ENCODE measurements around the gene LTBP2. TPM values are rescaled to one million over a fixed set of nuclear protein-coding genes. Genes with fewer than 3 reads are reported as not detected.
A peak's percentile ranks its signal among the peaks of the same experiment; 100 is the strongest.

LTBP2 gene
- total RNA-seq, 4 donors from 2014 or later, result 19.8 to 51.9 (median 28.8) TPM

- Histone ChIP-seq H3K4me3 (no peak overlapping the region), H3K27me3 (peaks cover 0 to 6% (median 0%) of the 10 kb centered on the region in 3 donors), H3K36me3 (no peaks in the 10 kb centered on the region), H3K27ac (no peak overlapping the region), H3K9me3 (no peaks in the 10 kb centered on the region), H3K4me1 (peaks cover 0 to 5% of the 10 kb centered on the region in 2 donors)
- DNase-seq (no peak), ATAC-seq (no peak)
- TF ChIP-seq CTCF (IDR thresholded peaks at IDR 0.05 in 4 of 5, conservative IDR thresholded peaks at IDR 0.05 in 1 of 5) (no peak), POLR2A (IDR thresholded peaks at IDR 0.05) (no peak)
- intact Hi-C loops (cut with DNase I; ENCODE audit: low total_unique reads) (no loop called here), in situ Hi-C loops (cut with MboI; ENCODE audit: low sequenced_read_pairs in 4 of 4) (no loop called here)
Observed at GRCh38 chr14:74648601-74649000, 36.6 kb upstream of the LTBP2 start.

GRCh38 chr14:74647678-74648461 is 35.8 kb upstream of the LTBP2 start:
- in situ Hi-C loops (cut with MboI; ENCODE audit: low sequenced_read_pairs in 4 of 4), result no loop called here
- no peaks in the 10 kb centered on the region for H3K9me3 ChIP-seq
- TF ChIP-seq POLR2A (IDR thresholded peaks at IDR 0.05) (no peak), CTCF (IDR thresholded peaks at IDR 0.05 in 4 of 5, conservative IDR thresholded peaks at IDR 0.05 in 1 of 5) (no peak)
- ATAC-seq, result no peak
- H3K27ac ChIP-seq, result no peak overlapping the region
- no peak for DNase-seq
- H3K27me3 ChIP-seq, result peaks cover 0 to 6% (median 0%) of the 10 kb centered on the region in 3 donors
- intact Hi-C loops (cut with DNase I; ENCODE audit: low total_unique reads), result no loop called here
- no peaks in the 10 kb centered on the region for H3K36me3 ChIP-seq
- no peak overlapping the region for H3K4me3 ChIP-seq
- peaks cover 0 to 5% of the 10 kb centered on the region in 2 donors for H3K4me1 ChIP-seq

- ATAC-seq (no peak), DNase-seq (no peak)
- intact Hi-C loops (cut with DNase I; ENCODE audit: low total_unique reads) (no loop called here), in situ Hi-C loops (cut with MboI; ENCODE audit: low sequenced_read_pairs in 4 of 4) (no loop called here)
- Histone ChIP-seq H3K4me1 (peaks cover 1 to 7% of the 10 kb centered on the region in 2 donors), H3K27ac (no peak overlapping the region), H3K9me3 (no peaks in the 10 kb centered on the region), H3K36me3 (no peaks in the 10 kb centered on the region), H3K4me3 (no peak overlapping the region), H3K27me3 (peaks cover 0 to 6% (median 0%) of the 10 kb centered on the region in 3 donors)
- TF ChIP-seq CTCF (IDR thresholded peaks at IDR 0.05 in 4 of 5, conservative IDR thresholded peaks at IDR 0.05 in 1 of 5) (no peak), POLR2A (IDR thresholded peaks at IDR 0.05) (no peak)
Observed at GRCh38 chr14:74647061-74647677, 35.1 kb upstream of the LTBP2 start.

- Histone ChIP-seq H3K27ac (peak overlapping the region in 1 of 4 donors; percentile 24), H3K27me3 (peaks cover 0 to 6% (median 0%) of the 10 kb centered on the region in 3 donors), H3K4me3 (no peak overlapping the region), H3K4me1 (peaks cover 10 to 14% of the 10 kb centered on the region in 2 donors), H3K36me3 (no peaks in the 10 kb centered on the region), H3K9me3 (no peaks in the 10 kb centered on the region)
- intact Hi-C loops (cut with DNase I; ENCODE audit: low total_unique reads) (no loop called here), in situ Hi-C loops (cut with MboI; ENCODE audit: low sequenced_read_pairs in 4 of 4) (no loop called here)
- TF ChIP-seq CTCF (IDR thresholded peaks at IDR 0.05 in 4 of 5, conservative IDR thresholded peaks at IDR 0.05 in 1 of 5), result no peak
- no peak for TF ChIP-seq POLR2A (IDR thresholded peaks at IDR 0.05)
- ATAC-seq, result no peak
- no peak for DNase-seq
Observed at GRCh38 chr14:74645756-74646470, 33.9 kb upstream of the LTBP2 start.
